Measurements from ENCODE around the gene CAMKMT.

Gene CAMKMT

GRCh38 chr2:44746856-44747615 lies 385.3 kb downstream of the CAMKMT start:
- no peak for DNase-seq

GRCh38 chr2:44747794-44748193 lies 386.0 kb downstream of the CAMKMT start:
- no peak for DNase-seq

- peak in 1 of 5 experiments; percentile 46 for DNase-seq
These were observed 390.2 kb downstream of the CAMKMT start for GRCh38 chr2:44751754-44752479.

- no peak for DNase-seq
These were observed 391.0 kb downstream of the CAMKMT start for GRCh38 chr2:44752761-44753160.

- peak in 2 of 5 experiments; percentile 3 to 84 for DNase-seq
These were observed 392.0 kb downstream of the CAMKMT start for GRCh38 chr2:44753552-44754285.

- no peak for DNase-seq
These were observed 396.8 kb downstream of the CAMKMT start for GRCh38 chr2:44758591-44758990.

- no peak for DNase-seq
These were observed 398.1 kb downstream of the CAMKMT start for GRCh38 chr2:44759823-44760222.

GRCh38 chr2:44763275-44763782 lies 401.6 kb downstream of the CAMKMT start:
- DNase-seq: no peak

GRCh38 chr2:44766220-44766619 lies 404.5 kb downstream of the CAMKMT start:
- DNase-seq: no peak

- DNase-seq: no peak
These were observed 405.0 kb downstream of the CAMKMT start for GRCh38 chr2:44766777-44767176.

- no peak for DNase-seq
These were observed 405.9 kb downstream of the CAMKMT start for GRCh38 chr2:44767691-44768090.

GRCh38 chr2:44768438-44769236 lies 406.9 kb downstream of the CAMKMT start:
- DNase-seq: no peak

- DNase-seq: no peak
These were observed 407.7 kb downstream of the CAMKMT start for GRCh38 chr2:44769349-44770011.

- no peak for DNase-seq
These were observed 408.8 kb downstream of the CAMKMT start for GRCh38 chr2:44770221-44771195.

- DNase-seq: no peak
These were observed 409.8 kb downstream of the CAMKMT start for GRCh38 chr2:44771522-44771921.

- no peak for DNase-seq
These were observed 410.4 kb downstream of the CAMKMT start for GRCh38 chr2:44772131-44772530.

GRCh38 chr2:44772669-44773378 lies 411.1 kb downstream of the CAMKMT start:
- no peak for DNase-seq

- no peak for DNase-seq
These were observed 413.2 kb downstream of the CAMKMT start for GRCh38 chr2:44774826-44775492.

- DNase-seq: no peak
These were observed 415.3 kb downstream of the CAMKMT start for GRCh38 chr2:44777036-44777435.
